H1 (cell line): Measurements from ENCODE around the gene SGCE. TPM values are rescaled to one million over a fixed set of nuclear protein-coding genes. Genes with fewer than 3 reads are reported as not detected.

Source experiments
- ATF2 ChIP-seq: IDR thresholded peaks from 2 replicates; pipeline ENCODE4 v1.6.1; 2012; ENCODE audit warnings: low read length, inconsistent platforms
- CHD2 ChIP-seq: IDR thresholded peaks from 2 replicates; pipeline ENCODE4 v1.6.1; 2012; ENCODE audit warnings: low read length, improper control_type of control experiment
- E2F6 ChIP-seq: IDR thresholded peaks from 2 replicates; pipeline ENCODE4 v1.6.1; 2012; ENCODE audit warnings: inconsistent platforms
- HDAC6 ChIP-seq: IDR thresholded peaks from one replicate; pipeline ENCODE4 v1.7.1; 2012; ENCODE audit warnings: low read depth, mild to moderate bottlenecking, inconsistent platforms, low read length, moderate library complexity
- KDM1A ChIP-seq: fragments of 200-600, 300-600 bp; sonication (generic); IDR thresholded peaks from 2 replicates; pipeline ENCODE4 v1.7.1; 2016; ENCODE audit warnings: mild to moderate bottlenecking, low read length, borderline replicate concordance
- PHF8 ChIP-seq: fragments of 200-600 bp; sonication (generic); conservative IDR thresholded peaks from 2 replicates; pipeline ENCODE4 v1.7.1; 2012; ENCODE audit warnings: low read depth, mild to moderate bottlenecking, inconsistent platforms, low read length, moderate library complexity
- SIN3A ChIP-seq, 2 experiments: IDR thresholded peaks in 1 of 2; conservative IDR thresholded peaks in 1 of 2; 2 replicates each; pipeline ENCODE4 v1.6.1; 2011 to 2012; ENCODE audit warnings: low read length in 2 of 2, improper control_type of control experiment in 1 of 2, low read depth in 1 of 2, mild to moderate bottlenecking in 1 of 2
- SIX5 ChIP-seq: IDR thresholded peaks from 2 replicates; pipeline ENCODE4 v1.6.1; 2011; ENCODE audit warnings: mild to moderate bottlenecking, low read depth, low read length
- polyA plus RNA-seq, 7 experiments: library from polyadenylated mRNA; depleted of rRNA in 3 of 7; stranded (reverse) in 5 of 7; unstranded in 2 of 7; fragments of >200 nt in 5 of 7; fragments of 200-250 nt in 2 of 7; gene quantifications; 1 replicate in 5 of 7; 2 replicates in 1 of 7; 4 replicates in 1 of 7; pipeline versions ENCODE4 v1.2.1 to v1.2.3, GENCODE V29; 2011 to 2013; ENCODE audit warnings: missing spikeins in 2 of 7, mixed read lengths in 2 of 7
- total RNA-seq: library from RNA; stranded (reverse); fragmentation: NEBNext Ultra II Directional; extraction: Animal tissue kit (Norgen Biotek cat#: 25700); gene quantifications from 2 replicates; pipeline ENCODE4 v1.2.1, GENCODE V29; 2021
- TF ChIP-seq, protein P1 (sequence below): fragments of 300-600 bp; sonication (generic); IDR thresholded peaks from 2 replicates; pipeline ENCODE4 v1.7.1; 2012; ENCODE audit warnings: low read length, moderate library complexity, mild to moderate bottlenecking, inconsistent platforms; ENCODE audit not compliant: insufficient replicate concordance

Gene SGCE
- total and polyA plus RNA-seq, 2 of the 8 experiments (the other 6 are each of a cell fraction or from before 2014, with no cell fraction given) = 12.8 to 25.0 TPM

GRCh38 chr7:94649450-94649849 lies 6.5 kb downstream of the SGCE start (continued):
- TF ChIP-seq, protein P1, sequence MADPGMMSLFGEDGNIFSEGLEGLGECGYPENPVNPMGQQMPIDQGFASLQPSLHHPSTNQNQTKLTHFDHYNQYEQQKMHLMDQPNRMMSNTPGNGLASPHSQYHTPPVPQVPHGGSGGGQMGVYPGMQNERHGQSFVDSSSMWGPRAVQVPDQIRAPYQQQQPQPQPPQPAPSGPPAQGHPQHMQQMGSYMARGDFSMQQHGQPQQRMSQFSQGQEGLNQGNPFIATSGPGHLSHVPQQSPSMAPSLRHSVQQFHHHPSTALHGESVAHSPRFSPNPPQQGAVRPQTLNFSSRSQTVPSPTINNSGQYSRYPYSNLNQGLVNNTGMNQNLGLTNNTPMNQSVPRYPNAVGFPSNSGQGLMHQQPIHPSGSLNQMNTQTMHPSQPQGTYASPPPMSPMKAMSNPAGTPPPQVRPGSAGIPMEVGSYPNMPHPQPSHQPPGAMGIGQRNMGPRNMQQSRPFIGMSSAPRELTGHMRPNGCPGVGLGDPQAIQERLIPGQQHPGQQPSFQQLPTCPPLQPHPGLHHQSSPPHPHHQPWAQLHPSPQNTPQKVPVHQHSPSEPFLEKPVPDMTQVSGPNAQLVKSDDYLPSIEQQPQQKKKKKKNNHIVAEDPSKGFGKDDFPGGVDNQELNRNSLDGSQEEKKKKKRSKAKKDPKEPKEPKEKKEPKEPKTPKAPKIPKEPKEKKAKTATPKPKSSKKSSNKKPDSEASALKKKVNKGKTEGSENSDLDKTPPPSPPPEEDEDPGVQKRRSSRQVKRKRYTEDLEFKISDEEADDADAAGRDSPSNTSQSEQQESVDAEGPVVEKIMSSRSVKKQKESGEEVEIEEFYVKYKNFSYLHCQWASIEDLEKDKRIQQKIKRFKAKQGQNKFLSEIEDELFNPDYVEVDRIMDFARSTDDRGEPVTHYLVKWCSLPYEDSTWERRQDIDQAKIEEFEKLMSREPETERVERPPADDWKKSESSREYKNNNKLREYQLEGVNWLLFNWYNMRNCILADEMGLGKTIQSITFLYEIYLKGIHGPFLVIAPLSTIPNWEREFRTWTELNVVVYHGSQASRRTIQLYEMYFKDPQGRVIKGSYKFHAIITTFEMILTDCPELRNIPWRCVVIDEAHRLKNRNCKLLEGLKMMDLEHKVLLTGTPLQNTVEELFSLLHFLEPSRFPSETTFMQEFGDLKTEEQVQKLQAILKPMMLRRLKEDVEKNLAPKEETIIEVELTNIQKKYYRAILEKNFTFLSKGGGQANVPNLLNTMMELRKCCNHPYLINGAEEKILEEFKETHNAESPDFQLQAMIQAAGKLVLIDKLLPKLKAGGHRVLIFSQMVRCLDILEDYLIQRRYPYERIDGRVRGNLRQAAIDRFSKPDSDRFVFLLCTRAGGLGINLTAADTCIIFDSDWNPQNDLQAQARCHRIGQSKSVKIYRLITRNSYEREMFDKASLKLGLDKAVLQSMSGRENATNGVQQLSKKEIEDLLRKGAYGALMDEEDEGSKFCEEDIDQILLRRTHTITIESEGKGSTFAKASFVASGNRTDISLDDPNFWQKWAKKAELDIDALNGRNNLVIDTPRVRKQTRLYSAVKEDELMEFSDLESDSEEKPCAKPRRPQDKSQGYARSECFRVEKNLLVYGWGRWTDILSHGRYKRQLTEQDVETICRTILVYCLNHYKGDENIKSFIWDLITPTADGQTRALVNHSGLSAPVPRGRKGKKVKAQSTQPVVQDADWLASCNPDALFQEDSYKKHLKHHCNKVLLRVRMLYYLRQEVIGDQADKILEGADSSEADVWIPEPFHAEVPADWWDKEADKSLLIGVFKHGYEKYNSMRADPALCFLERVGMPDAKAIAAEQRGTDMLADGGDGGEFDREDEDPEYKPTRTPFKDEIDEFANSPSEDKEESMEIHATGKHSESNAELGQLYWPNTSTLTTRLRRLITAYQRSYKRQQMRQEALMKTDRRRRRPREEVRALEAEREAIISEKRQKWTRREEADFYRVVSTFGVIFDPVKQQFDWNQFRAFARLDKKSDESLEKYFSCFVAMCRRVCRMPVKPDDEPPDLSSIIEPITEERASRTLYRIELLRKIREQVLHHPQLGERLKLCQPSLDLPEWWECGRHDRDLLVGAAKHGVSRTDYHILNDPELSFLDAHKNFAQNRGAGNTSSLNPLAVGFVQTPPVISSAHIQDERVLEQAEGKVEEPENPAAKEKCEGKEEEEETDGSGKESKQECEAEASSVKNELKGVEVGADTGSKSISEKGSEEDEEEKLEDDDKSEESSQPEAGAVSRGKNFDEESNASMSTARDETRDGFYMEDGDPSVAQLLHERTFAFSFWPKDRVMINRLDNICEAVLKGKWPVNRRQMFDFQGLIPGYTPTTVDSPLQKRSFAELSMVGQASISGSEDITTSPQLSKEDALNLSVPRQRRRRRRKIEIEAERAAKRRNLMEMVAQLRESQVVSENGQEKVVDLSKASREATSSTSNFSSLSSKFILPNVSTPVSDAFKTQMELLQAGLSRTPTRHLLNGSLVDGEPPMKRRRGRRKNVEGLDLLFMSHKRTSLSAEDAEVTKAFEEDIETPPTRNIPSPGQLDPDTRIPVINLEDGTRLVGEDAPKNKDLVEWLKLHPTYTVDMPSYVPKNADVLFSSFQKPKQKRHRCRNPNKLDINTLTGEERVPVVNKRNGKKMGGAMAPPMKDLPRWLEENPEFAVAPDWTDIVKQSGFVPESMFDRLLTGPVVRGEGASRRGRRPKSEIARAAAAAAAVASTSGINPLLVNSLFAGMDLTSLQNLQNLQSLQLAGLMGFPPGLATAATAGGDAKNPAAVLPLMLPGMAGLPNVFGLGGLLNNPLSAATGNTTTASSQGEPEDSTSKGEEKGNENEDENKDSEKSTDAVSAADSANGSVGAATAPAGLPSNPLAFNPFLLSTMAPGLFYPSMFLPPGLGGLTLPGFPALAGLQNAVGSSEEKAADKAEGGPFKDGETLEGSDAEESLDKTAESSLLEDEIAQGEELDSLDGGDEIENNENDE = no peak
- TF ChIP-seq CHD2 (no peak), HDAC6 (no peak), SIX5 (no peak), ATF2 (no peak), PHF8 (no peak), SIN3A (conservative IDR thresholded peaks at IDR 0.05 in 1 of 2, IDR thresholded peaks at IDR 0.05 in 1 of 2; ENCODE audit: low read depth in 1 of 2, low read length in 2 of 2) (no peak), KDM1A (no peak), E2F6 (no peak)
